T-helper 1 cell treated with Interleukin-12 subunit alpha and Interleukin-12 subunit beta and Interleukin-4 antibody, amounts not matched to agents 30 μg/mL and 1 μg/mL, for 36 hours (primary cell): ENCODE measurements around the gene CD48.

ENCODE experiments used
- H3K27ac Mint-ChIP-seq: one replicate; pipeline ENCODE4 v1.8.0; 2021; ENCODE audit warnings: mild to moderate bottlenecking, mixed read lengths
- H3K27me3 Mint-ChIP-seq: one replicate; pipeline ENCODE4 v1.8.0; 2021; ENCODE audit warnings: low read depth, mixed read lengths
- H3K36me3 Mint-ChIP-seq: one replicate; pipeline ENCODE4 v1.8.0; 2021; ENCODE audit warnings: low read depth, mixed read lengths
- H3K4me1 Mint-ChIP-seq: one replicate; pipeline ENCODE4 v1.8.0; 2021; ENCODE audit warnings: low read depth, mixed read lengths
- H3K4me3 Mint-ChIP-seq: one replicate; pipeline ENCODE4 v1.8.0; 2021; ENCODE audit warnings: mild to moderate bottlenecking, moderate library complexity, mixed read lengths
- H3K9me3 Mint-ChIP-seq: one replicate; pipeline ENCODE4 v1.8.0; 2021; ENCODE audit warnings: mixed read lengths

The CD48 gene

GRCh38 chr1:160685266-160685665, 26.4 kb downstream of the CD48 start:
- Mint-ChIP-seq H3K4me3 (peak overlapping the region; percentile 22), H3K4me1 (peaks cover 82% of the 10 kb centered on the region), H3K27ac (peak overlapping the region; percentile 80), H3K9me3 (peaks cover 7% of the 10 kb centered on the region), H3K27me3 (no peaks in the 10 kb centered on the region), H3K36me3 (peaks cover 74% of the 10 kb centered on the region)

DNA sequence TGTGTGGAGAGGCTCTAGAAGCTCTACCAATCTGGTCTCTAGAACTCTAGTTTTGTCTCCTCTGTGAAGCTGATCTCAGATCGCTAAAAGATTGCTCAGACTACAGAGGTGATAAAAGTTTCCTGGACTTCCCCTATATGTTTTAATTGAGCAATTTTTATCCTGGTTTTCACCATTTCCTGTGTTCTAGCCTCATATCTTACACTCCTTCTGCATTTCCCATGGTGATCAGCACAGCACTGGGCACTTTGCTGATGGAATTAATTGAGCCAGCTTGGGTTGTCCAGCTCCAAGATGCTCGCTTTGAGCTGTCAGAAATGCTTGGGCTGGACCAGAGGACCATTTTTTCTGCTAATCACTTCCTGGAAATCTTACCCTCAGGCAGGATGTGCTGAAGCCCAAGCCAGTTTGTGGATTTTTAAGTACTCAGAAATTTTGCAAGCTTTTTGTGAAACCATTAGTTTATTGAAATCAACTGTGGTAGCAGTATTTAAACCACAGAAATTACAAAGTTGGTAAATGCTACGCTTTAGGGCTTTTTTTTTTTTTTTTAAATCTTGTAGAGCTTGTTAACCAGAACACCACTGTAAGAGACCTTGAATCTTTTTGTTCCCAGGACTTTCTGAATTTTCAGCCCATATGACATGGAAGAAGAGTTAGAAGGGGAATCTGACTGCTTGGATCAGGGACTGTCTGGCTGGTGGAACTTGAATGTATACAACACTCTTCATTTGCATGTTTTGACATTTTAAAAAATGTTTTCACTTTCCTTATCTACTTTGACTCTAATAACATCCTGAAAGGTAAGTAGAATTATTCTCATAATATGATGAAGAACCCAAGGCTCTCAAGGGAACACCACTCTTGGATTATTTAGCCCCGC, 28.4 kb downstream of the CD48 start:
- Mint-ChIP-seq H3K9me3 (peaks cover 7% of the 10 kb centered on the region), H3K27ac (peak overlapping the region; percentile 92), H3K4me3 (peak overlapping the region; percentile 74), H3K27me3 (no peaks in the 10 kb centered on the region), H3K4me1 (peaks cover 75% of the 10 kb centered on the region), H3K36me3 (peaks cover 80% of the 10 kb centered on the region)

DNA sequence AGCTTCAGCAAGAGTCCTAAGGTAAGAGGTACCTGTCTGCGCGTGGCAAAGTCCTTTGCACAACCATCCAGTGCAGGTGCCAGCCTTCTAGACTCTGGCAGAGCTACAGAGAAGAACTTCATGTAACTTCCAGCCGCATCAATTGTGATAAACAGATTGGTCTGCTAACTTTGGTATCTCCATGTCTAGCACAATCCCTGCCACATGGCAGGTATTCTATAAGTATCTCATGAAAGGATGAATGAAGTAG, 29.8 kb downstream of the CD48 start:
- H3K9me3 Mint-ChIP-seq: peaks cover 4% of the 10 kb centered on the region
- peak overlapping the region; percentile 64 for H3K4me3 Mint-ChIP-seq
- no peaks in the 10 kb centered on the region for H3K27me3 Mint-ChIP-seq
- peaks cover 80% of the 10 kb centered on the region for H3K36me3 Mint-ChIP-seq
- H3K27ac Mint-ChIP-seq: peak overlapping the region; percentile 92
- peaks cover 76% of the 10 kb centered on the region for H3K4me1 Mint-ChIP-seq

- H3K27ac Mint-ChIP-seq: peak overlapping the region; percentile 92
- peaks cover under 1% of the 10 kb centered on the region for H3K9me3 Mint-ChIP-seq
- H3K4me1 Mint-ChIP-seq: peaks cover 75% of the 10 kb centered on the region
- H3K36me3 Mint-ChIP-seq: peaks cover 76% of the 10 kb centered on the region
- H3K4me3 Mint-ChIP-seq: peak overlapping the region; percentile 10
- no peaks in the 10 kb centered on the region for H3K27me3 Mint-ChIP-seq
Measured at GRCh38 chr1:160681066-160681890, 30.3 kb downstream of the CD48 start.

DNA sequence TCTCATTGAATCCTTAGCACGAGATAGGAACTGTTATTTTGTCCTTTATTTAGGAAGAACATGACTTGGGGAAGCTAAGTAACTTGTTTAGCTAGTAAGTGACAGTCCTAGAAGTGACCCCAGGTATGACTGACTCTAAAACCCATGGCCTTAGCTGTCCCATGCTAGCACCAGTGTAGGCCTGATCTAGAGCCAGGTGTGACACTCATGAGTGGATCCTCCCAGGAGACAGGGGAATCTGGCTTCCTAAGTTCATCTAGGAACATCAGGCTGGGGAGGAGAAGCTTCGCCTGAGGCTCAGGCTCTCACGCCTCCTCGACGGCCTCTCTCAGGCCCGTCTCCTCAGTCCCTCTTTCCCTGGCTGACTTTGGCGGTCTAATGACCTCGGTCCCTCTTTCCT, 31.2 kb downstream of the CD48 start:
- no peak overlapping the region for H3K27ac Mint-ChIP-seq
- H3K4me1 Mint-ChIP-seq: peaks cover 74% of the 10 kb centered on the region
- no peaks in the 10 kb centered on the region for H3K27me3 Mint-ChIP-seq
- H3K9me3 Mint-ChIP-seq: no peaks in the 10 kb centered on the region
- no peak overlapping the region for H3K4me3 Mint-ChIP-seq
- H3K36me3 Mint-ChIP-seq: peaks cover 71% of the 10 kb centered on the region

- H3K36me3 Mint-ChIP-seq: peaks cover 66% of the 10 kb centered on the region
- H3K27me3 Mint-ChIP-seq: no peaks in the 10 kb centered on the region
- H3K27ac Mint-ChIP-seq: peak overlapping the region; percentile 18
- H3K4me3 Mint-ChIP-seq: no peak overlapping the region
- no peaks in the 10 kb centered on the region for H3K9me3 Mint-ChIP-seq
- peaks cover 71% of the 10 kb centered on the region for H3K4me1 Mint-ChIP-seq
Measured at GRCh38 chr1:160679893-160680292, 31.7 kb downstream of the CD48 start.

GRCh38 chr1:160676869-160677597, 34.6 kb downstream of the CD48 start:
- no peaks in the 10 kb centered on the region for H3K9me3 Mint-ChIP-seq
- peaks cover 44% of the 10 kb centered on the region for H3K4me1 Mint-ChIP-seq
- peak overlapping the region; percentile 50 for H3K27ac Mint-ChIP-seq
- H3K36me3 Mint-ChIP-seq: peaks cover 42% of the 10 kb centered on the region
- H3K27me3 Mint-ChIP-seq: no peaks in the 10 kb centered on the region
- H3K4me3 Mint-ChIP-seq: peak overlapping the region; percentile 3

GRCh38 chr1:160675641-160676410, 35.8 kb downstream of the CD48 start:
- H3K4me1 Mint-ChIP-seq: peaks cover 40% of the 10 kb centered on the region
- no peaks in the 10 kb centered on the region for H3K9me3 Mint-ChIP-seq
- no peaks in the 10 kb centered on the region for H3K27me3 Mint-ChIP-seq
- peak overlapping the region; percentile 61 for H3K4me3 Mint-ChIP-seq
- peaks cover 38% of the 10 kb centered on the region for H3K36me3 Mint-ChIP-seq
- H3K27ac Mint-ChIP-seq: peak overlapping the region; percentile 71

- Mint-ChIP-seq H3K27me3 (no peaks in the 10 kb centered on the region), H3K36me3 (peaks cover 39% of the 10 kb centered on the region), H3K9me3 (peaks cover 8% of the 10 kb centered on the region), H3K4me1 (peaks cover 40% of the 10 kb centered on the region), H3K4me3 (no peak overlapping the region), H3K27ac (no peak overlapping the region)
Measured at GRCh38 chr1:160674415-160674814, 37.2 kb downstream of the CD48 start.

- peaks cover 40% of the 10 kb centered on the region for H3K4me1 Mint-ChIP-seq
- peaks cover 32% of the 10 kb centered on the region for H3K36me3 Mint-ChIP-seq
Measured at GRCh38 chr1:160672789-160673695, 38.6 kb downstream of the CD48 start.

GRCh38 chr1:160671603-160672517, 39.8 kb downstream of the CD48 start:
- Mint-ChIP-seq H3K27ac (no peak overlapping the region), H3K9me3 (peaks cover 8% of the 10 kb centered on the region), H3K36me3 (peaks cover 25% of the 10 kb centered on the region)

More at GRCh38 chr1:160672789-160673695, 38.6 kb downstream of the CD48 start:
- H3K27ac Mint-ChIP-seq: no peak overlapping the region
- no peak overlapping the region for H3K4me3 Mint-ChIP-seq
- no peaks in the 10 kb centered on the region for H3K27me3 Mint-ChIP-seq
- peaks cover 8% of the 10 kb centered on the region for H3K9me3 Mint-ChIP-seq

GRCh38 chr1:160670701-160671100, 40.9 kb downstream of the CD48 start:
- Mint-ChIP-seq H3K4me1 (peaks cover 41% of the 10 kb centered on the region), H3K9me3 (peaks cover 8% of the 10 kb centered on the region), H3K27me3 (no peaks in the 10 kb centered on the region), H3K4me3 (no peak overlapping the region), H3K27ac (peak overlapping the region; percentile 59), H3K36me3 (peaks cover 23% of the 10 kb centered on the region)

More at GRCh38 chr1:160671603-160672517, 39.8 kb downstream of the CD48 start:
- H3K27me3 Mint-ChIP-seq: no peaks in the 10 kb centered on the region
- peaks cover 39% of the 10 kb centered on the region for H3K4me1 Mint-ChIP-seq
- no peak overlapping the region for H3K4me3 Mint-ChIP-seq
